ENCODE results near the gene CREB3L2. TPM values are rescaled to one million over a fixed set of nuclear protein-coding genes. Genes with fewer than 3 reads are reported as not detected.

The CREB3L2 gene
- total RNA-seq, 2 donors from 2014 or later: 45.8 to 46.0 TPM

GRCh38 chr7:138024343-138024691, 22.4 kb upstream of the CREB3L2 start:
- no peak overlapping the region for H3K9ac ChIP-seq (ENCODE audit: low read depth in 2 of 2, low read length in 2 of 2)
- H3K27ac ChIP-seq: no peak overlapping the region
- no peak for TF ChIP-seq CTCF (IDR thresholded peaks at IDR 0.05)
- no peaks in the 10 kb centered on the region for H3K27me3 ChIP-seq
- DNase-seq: no peak
- intact Hi-C loops (cut with DNase I): no loop called here
- no peaks in the 10 kb centered on the region for H3K36me3 ChIP-seq
- no peaks in the 10 kb centered on the region for H3K4me1 ChIP-seq
- H3K4me3 ChIP-seq: no peak overlapping the region
- H3K9me3 ChIP-seq: no peaks in the 10 kb centered on the region

GRCh38 chr7:138023618-138024342, 21.9 kb upstream of the CREB3L2 start:
- no peak overlapping the region for H3K9ac ChIP-seq (ENCODE audit: low read depth in 2 of 2, low read length in 2 of 2)
- H3K36me3 ChIP-seq: no peaks in the 10 kb centered on the region
- H3K27me3 ChIP-seq: no peaks in the 10 kb centered on the region
- H3K27ac ChIP-seq: no peak overlapping the region
- intact Hi-C loops (cut with DNase I): no loop called here
- H3K9me3 ChIP-seq: no peaks in the 10 kb centered on the region
- no peaks in the 10 kb centered on the region for H3K4me1 ChIP-seq
- no peak for TF ChIP-seq CTCF (IDR thresholded peaks at IDR 0.05)
- H3K4me3 ChIP-seq: no peak overlapping the region
- DNase-seq: no peak

GRCh38 chr7:138021889-138022288, 20.0 kb upstream of the CREB3L2 start:
- H3K4me3 ChIP-seq: no peak overlapping the region
- no peaks in the 10 kb centered on the region for H3K9me3 ChIP-seq
- no peaks in the 10 kb centered on the region for H3K36me3 ChIP-seq
- no peak for TF ChIP-seq CTCF (IDR thresholded peaks at IDR 0.05)
- no peak for DNase-seq
- intact Hi-C loops (cut with DNase I): no loop called here
- no peaks in the 10 kb centered on the region for H3K27me3 ChIP-seq
- H3K4me1 ChIP-seq: no peaks in the 10 kb centered on the region
- H3K27ac ChIP-seq: no peak overlapping the region
- no peak overlapping the region for H3K9ac ChIP-seq (ENCODE audit: low read depth in 2 of 2, low read length in 2 of 2)

- Histone ChIP-seq H3K4me3 (no peak overlapping the region), H3K9ac (ENCODE audit: low read depth in 2 of 2, low read length in 2 of 2) (no peak overlapping the region), H3K36me3 (no peaks in the 10 kb centered on the region), H3K4me1 (no peaks in the 10 kb centered on the region), H3K27me3 (no peaks in the 10 kb centered on the region), H3K27ac (no peak overlapping the region), H3K9me3 (no peaks in the 10 kb centered on the region)
- no peak for TF ChIP-seq CTCF (IDR thresholded peaks at IDR 0.05)
- DNase-seq: no peak
- intact Hi-C loops (cut with DNase I): no loop called here
Measured at GRCh38 chr7:138017992-138018391, 16.1 kb upstream of the CREB3L2 start.

- H3K27ac ChIP-seq: no peak overlapping the region
- H3K27me3 ChIP-seq: no peaks in the 10 kb centered on the region
- no peaks in the 10 kb centered on the region for H3K36me3 ChIP-seq
- no peak overlapping the region for H3K4me3 ChIP-seq
- no peaks in the 10 kb centered on the region for H3K9me3 ChIP-seq
- H3K9ac ChIP-seq (ENCODE audit: low read depth in 2 of 2, low read length in 2 of 2): no peak overlapping the region
- TF ChIP-seq CTCF (IDR thresholded peaks at IDR 0.05): no peak
- intact Hi-C loops (cut with DNase I): no loop called here
- H3K4me1 ChIP-seq: no peaks in the 10 kb centered on the region
- DNase-seq: no peak
Measured at GRCh38 chr7:138015096-138015495, 13.2 kb upstream of the CREB3L2 start.

Measured in colonic mucosa (tissue), 4 donors.